ENCODE data around the gene BICRA. TPM values are rescaled to one million over a fixed set of nuclear protein-coding genes. Genes with fewer than 3 reads are reported as not detected.

Gene BICRA
- total and polyA plus RNA-seq, 2 of the 8 experiments (the other 6 are each of a cell fraction or from before 2014, with no cell fraction given), result 1.5 to 29.2 TPM

- TF ChIP-seq CTCF (IDR thresholded peaks at IDR 0.05; ENCODE audit: control extremely low read depth in 1 of 3, insufficient read depth in 1 of 3, low read depth in 1 of 3, low read length in 3 of 3), result no peak
- TF ChIP-seq USF2 (IDR thresholded peaks at IDR 0.05; ENCODE audit: low read length), result no peak
- TF ChIP-seq RFX5 (IDR thresholded peaks at IDR 0.05; ENCODE audit: borderline replicate concordance, low read depth, low read length), result no peak
- no peak for TF ChIP-seq HDAC2 (IDR thresholded peaks at IDR 0.05; ENCODE audit: borderline replicate concordance in 1 of 2, low read depth in 2 of 2, low read length in 2 of 2)
- no peak for TF ChIP-seq SAP30 (IDR thresholded peaks at IDR 0.05; ENCODE audit: insufficient read depth, insufficient replicate concordance, low read length)
- no peak for TF ChIP-seq KDM5A (IDR thresholded peaks at IDR 0.05; ENCODE audit: low read length)
- TF ChIP-seq POU5F1 (IDR thresholded peaks at IDR 0.05; ENCODE audit: low read depth, low read length), result no peak
Measured at GRCh38 chr19:47587295-47587694, 21.6 kb upstream of the BICRA start (continued).

Measured in H1 (cell line).